Middle frontal gyrus (tissue), 1 donor: Measurements from ENCODE around the gene CLEC1A.

Experiments used
- DNase-seq: peaks from one replicate; pipeline ENCODE4 v3.0.0-alpha.2; 2015; ENCODE audit warnings: low spot score; ENCODE audit errors: extremely low spot score

Gene CLEC1A

GRCh38 chr12:10101648-10102220 is 2.9 kb upstream of the CLEC1A start:
- DNase-seq: no peak

- no peak for DNase-seq
These were observed 2.3 kb upstream of the CLEC1A start for GRCh38 chr12:10101042-10101579.

GRCh38 chr12:10097521-10097920 is 1.3 kb downstream of the CLEC1A start:
- DNase-seq: no peak

GRCh38 chr12:10095971-10096370 is 2.8 kb downstream of the CLEC1A start:
- no peak for DNase-seq

- DNase-seq: no peak
These were observed 4.0 kb downstream of the CLEC1A start for GRCh38 chr12:10094646-10095395.

GRCh38 chr12:10088955-10089900 is 9.6 kb downstream of the CLEC1A start:
- DNase-seq: no peak

- DNase-seq: no peak
These were observed 10.8 kb downstream of the CLEC1A start for GRCh38 chr12:10088031-10088430.

GRCh38 chr12:10086387-10086786 is 12.4 kb downstream of the CLEC1A start:
- no peak for DNase-seq

- DNase-seq: no peak
These were observed 14.1 kb downstream of the CLEC1A start for GRCh38 chr12:10084733-10085132.

- no peak for DNase-seq
These were observed 16.5 kb downstream of the CLEC1A start for GRCh38 chr12:10082117-10082874.

- no peak for DNase-seq
These were observed 23.3 kb downstream of the CLEC1A start for GRCh38 chr12:10075451-10075850.

GRCh38 chr12:10073261-10073660 is 25.5 kb downstream of the CLEC1A start:
- no peak for DNase-seq

- no peak for DNase-seq
These were observed 26.7 kb downstream of the CLEC1A start for GRCh38 chr12:10072131-10072530.

GRCh38 chr12:10070380-10070779 is 28.4 kb downstream of the CLEC1A start:
- DNase-seq: no peak

GRCh38 chr12:10069976-10070375 is 28.8 kb downstream of the CLEC1A start:
- DNase-seq: no peak

- no peak for DNase-seq
These were observed 29.7 kb downstream of the CLEC1A start for GRCh38 chr12:10069099-10069498.

GRCh38 chr12:10068644-10069043 is 30.1 kb downstream of the CLEC1A start:
- DNase-seq: no peak

GRCh38 chr12:10067942-10068341 is 30.8 kb downstream of the CLEC1A start:
- no peak for DNase-seq

GRCh38 chr12:10067264-10067663 is 31.5 kb downstream of the CLEC1A start:
- no peak for DNase-seq

GRCh38 chr12:10065241-10065640 is 33.5 kb downstream of the CLEC1A start:
- DNase-seq: no peak

GRCh38 chr12:10058387-10058786 is 40.4 kb downstream of the CLEC1A start:
- no peak for DNase-seq
